KG1 (cell line): ENCODE measurements around the gene NFATC3.

ENCODE experiments used
- DNase-seq: peaks from one replicate; lab custom pipeline; 2025; lab: John Stamatoyannopoulos, UW

NFATC3 gene

GRCh38 chr16:68085259-68086071 lies at the start of gene NFATC3:
Gene NFATC3 (plus strand): TSS chr16:68085370. CDS start chr16:68085682, 312 bp downstream.
- DNase-seq: peak; percentile 91

GRCh38 chr16:68037841-68038597 lies 47.2 kb upstream of the NFATC3 start:
- DNase-seq: no peak

GRCh38 chr16:68040506-68041288 lies 44.5 kb upstream of the NFATC3 start:
- DNase-seq: peak; percentile 56

GRCh38 chr16:68041783-68042182 lies 43.4 kb upstream of the NFATC3 start:
- no peak for DNase-seq

GRCh38 chr16:68046106-68046505 lies 39.1 kb upstream of the NFATC3 start:
- no peak for DNase-seq

GRCh38 chr16:68047987-68048386 lies 37.2 kb upstream of the NFATC3 start:
- no peak for DNase-seq

GRCh38 chr16:68049449-68049848 lies 35.7 kb upstream of the NFATC3 start:
- no peak for DNase-seq

- no peak for DNase-seq
Observed at GRCh38 chr16:68055395-68055794, 29.8 kb upstream of the NFATC3 start.

GRCh38 chr16:68059804-68060203 lies 25.4 kb upstream of the NFATC3 start:
- no peak for DNase-seq

GRCh38 chr16:68061396-68061795 lies 23.8 kb upstream of the NFATC3 start:
- no peak for DNase-seq

GRCh38 chr16:68062910-68063393 lies 22.2 kb upstream of the NFATC3 start:
- no peak for DNase-seq

- no peak for DNase-seq
Observed at GRCh38 chr16:68064791-68065365, 20.3 kb upstream of the NFATC3 start.

- DNase-seq: no peak
Observed at GRCh38 chr16:68065716-68066305, 19.4 kb upstream of the NFATC3 start.

GRCh38 chr16:68066763-68067162 lies 18.4 kb upstream of the NFATC3 start:
- no peak for DNase-seq

- no peak for DNase-seq
Observed at GRCh38 chr16:68068926-68069325, 16.2 kb upstream of the NFATC3 start.

- DNase-seq: no peak
Observed at GRCh38 chr16:68069511-68070248, 15.5 kb upstream of the NFATC3 start.

- no peak for DNase-seq
Observed at GRCh38 chr16:68070249-68070730, 14.9 kb upstream of the NFATC3 start.

GRCh38 chr16:68070806-68071517 lies 14.2 kb upstream of the NFATC3 start:
- DNase-seq: no peak

GRCh38 chr16:68071518-68071901 lies 13.7 kb upstream of the NFATC3 start:
- no peak for DNase-seq
